ENCODE results near the gene MTMR3.

DNA sequence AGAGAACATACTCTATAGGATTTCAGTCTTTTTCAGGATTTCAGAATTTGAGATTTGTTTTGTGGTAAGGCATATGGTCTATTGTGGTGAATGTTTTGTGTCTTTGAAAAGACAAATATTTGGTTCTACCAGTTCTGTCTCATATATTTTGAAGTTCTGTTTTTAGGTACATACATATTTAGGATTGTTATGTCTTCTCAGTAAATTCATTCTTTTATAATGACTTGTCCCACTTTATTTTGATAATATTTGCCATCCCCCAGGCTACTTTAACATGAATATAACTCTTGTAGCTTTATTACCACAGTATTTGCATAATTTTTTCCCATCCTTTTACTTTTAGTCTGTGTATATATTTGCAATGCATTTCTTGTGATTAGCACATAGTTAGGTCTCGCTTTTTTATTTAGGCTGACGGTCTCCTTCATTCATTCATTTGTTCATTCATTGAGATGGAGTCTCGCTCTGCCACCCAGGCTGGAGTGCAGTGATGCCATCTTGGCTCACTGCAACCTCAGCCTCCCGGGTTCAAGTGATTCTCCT, 32.1 kb downstream of the MTMR3 start:
- TF ChIP-seq MAZ (IDR thresholded peaks at IDR 0.05; ENCODE audit: borderline replicate concordance, low read depth, low read length): no peak
- TF ChIP-seq, protein P1, sequence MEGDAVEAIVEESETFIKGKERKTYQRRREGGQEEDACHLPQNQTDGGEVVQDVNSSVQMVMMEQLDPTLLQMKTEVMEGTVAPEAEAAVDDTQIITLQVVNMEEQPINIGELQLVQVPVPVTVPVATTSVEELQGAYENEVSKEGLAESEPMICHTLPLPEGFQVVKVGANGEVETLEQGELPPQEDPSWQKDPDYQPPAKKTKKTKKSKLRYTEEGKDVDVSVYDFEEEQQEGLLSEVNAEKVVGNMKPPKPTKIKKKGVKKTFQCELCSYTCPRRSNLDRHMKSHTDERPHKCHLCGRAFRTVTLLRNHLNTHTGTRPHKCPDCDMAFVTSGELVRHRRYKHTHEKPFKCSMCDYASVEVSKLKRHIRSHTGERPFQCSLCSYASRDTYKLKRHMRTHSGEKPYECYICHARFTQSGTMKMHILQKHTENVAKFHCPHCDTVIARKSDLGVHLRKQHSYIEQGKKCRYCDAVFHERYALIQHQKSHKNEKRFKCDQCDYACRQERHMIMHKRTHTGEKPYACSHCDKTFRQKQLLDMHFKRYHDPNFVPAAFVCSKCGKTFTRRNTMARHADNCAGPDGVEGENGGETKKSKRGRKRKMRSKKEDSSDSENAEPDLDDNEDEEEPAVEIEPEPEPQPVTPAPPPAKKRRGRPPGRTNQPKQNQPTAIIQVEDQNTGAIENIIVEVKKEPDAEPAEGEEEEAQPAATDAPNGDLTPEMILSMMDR (IDR thresholded peaks at IDR 0.05): no peak
- TF ChIP-seq, protein P2, sequence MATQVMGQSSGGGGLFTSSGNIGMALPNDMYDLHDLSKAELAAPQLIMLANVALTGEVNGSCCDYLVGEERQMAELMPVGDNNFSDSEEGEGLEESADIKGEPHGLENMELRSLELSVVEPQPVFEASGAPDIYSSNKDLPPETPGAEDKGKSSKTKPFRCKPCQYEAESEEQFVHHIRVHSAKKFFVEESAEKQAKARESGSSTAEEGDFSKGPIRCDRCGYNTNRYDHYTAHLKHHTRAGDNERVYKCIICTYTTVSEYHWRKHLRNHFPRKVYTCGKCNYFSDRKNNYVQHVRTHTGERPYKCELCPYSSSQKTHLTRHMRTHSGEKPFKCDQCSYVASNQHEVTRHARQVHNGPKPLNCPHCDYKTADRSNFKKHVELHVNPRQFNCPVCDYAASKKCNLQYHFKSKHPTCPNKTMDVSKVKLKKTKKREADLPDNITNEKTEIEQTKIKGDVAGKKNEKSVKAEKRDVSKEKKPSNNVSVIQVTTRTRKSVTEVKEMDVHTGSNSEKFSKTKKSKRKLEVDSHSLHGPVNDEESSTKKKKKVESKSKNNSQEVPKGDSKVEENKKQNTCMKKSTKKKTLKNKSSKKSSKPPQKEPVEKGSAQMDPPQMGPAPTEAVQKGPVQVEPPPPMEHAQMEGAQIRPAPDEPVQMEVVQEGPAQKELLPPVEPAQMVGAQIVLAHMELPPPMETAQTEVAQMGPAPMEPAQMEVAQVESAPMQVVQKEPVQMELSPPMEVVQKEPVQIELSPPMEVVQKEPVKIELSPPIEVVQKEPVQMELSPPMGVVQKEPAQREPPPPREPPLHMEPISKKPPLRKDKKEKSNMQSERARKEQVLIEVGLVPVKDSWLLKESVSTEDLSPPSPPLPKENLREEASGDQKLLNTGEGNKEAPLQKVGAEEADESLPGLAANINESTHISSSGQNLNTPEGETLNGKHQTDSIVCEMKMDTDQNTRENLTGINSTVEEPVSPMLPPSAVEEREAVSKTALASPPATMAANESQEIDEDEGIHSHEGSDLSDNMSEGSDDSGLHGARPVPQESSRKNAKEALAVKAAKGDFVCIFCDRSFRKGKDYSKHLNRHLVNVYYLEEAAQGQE (IDR thresholded peaks at IDR 0.05): no peak
- TF ChIP-seq ZNF302 (CRISPR knock-in tag; IDR thresholded peaks at IDR 0.05): no peak
- no peak for TF ChIP-seq USF2 (IDR thresholded peaks at IDR 0.05)
- no peak for TF ChIP-seq ZFP36 (IDR thresholded peaks at IDR 0.05; ENCODE audit: borderline replicate concordance, partially characterized antibody)
- TF ChIP-seq, protein P3, sequence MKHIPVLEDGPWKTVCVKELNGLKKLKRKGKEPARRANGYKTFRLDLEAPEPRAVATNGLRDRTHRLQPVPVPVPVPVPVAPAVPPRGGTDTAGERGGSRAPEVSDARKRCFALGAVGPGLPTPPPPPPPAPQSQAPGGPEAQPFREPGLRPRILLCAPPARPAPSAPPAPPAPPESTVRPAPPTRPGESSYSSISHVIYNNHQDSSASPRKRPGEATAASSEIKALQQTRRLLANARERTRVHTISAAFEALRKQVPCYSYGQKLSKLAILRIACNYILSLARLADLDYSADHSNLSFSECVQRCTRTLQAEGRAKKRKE (CRISPR knock-in tag; IDR thresholded peaks at IDR 0.05; ENCODE audit: low read depth): no peak
- no peak for TF ChIP-seq MAFK (IDR thresholded peaks at IDR 0.05; ENCODE audit: partially characterized antibody)
- no peak for TF ChIP-seq HDAC2 (IDR thresholded peaks at IDR 0.05)
- TF ChIP-seq RAD21 (conservative IDR thresholded peaks at IDR 0.05 in 1 of 2, IDR thresholded peaks at IDR 0.05 in 1 of 2): no peak
- no peak for TF ChIP-seq POLR2AphosphoS2 (conservative IDR thresholded peaks at IDR 0.05; ENCODE audit: low read length)
- no peak for TF ChIP-seq POLR2A (IDR thresholded peaks at IDR 0.05; ENCODE audit: low read length)
- no peak for TF ChIP-seq BHLHE40 (IDR thresholded peaks at IDR 0.05; ENCODE audit: low read depth, low read length)
- no peak for TF ChIP-seq SMC3 (IDR thresholded peaks at IDR 0.05)

Data from A549 (cell line).